Sigmoid colon (tissue), 7 donors: Measurements from ENCODE around the gene FAM118B. TPM values are rescaled to one million over a fixed set of nuclear protein-coding genes. Genes with fewer than 3 reads are reported as not detected.

Source experiments
- DNase-seq: peaks from one replicate; pipeline ENCODE4 v3.0.0-alpha.2; 2019
- H3K27ac ChIP-seq, 4 donors: fragments of 200-600 bp; sonication (generic); one replicate each; pipeline ENCODE4 v1.5.1; 2016 to 2019; ENCODE audit warnings: mild to moderate bottlenecking in 1 of 4
- H3K27me3 ChIP-seq, 3 donors: fragments of 200-600 bp; sonication (generic); one replicate each; pipeline ENCODE4 v1.5.1; 2019; ENCODE audit warnings: mild to moderate bottlenecking in 1 of 3
- H3K36me3 ChIP-seq, 4 donors: fragments of 200-600 bp; sonication (generic); one replicate each; pipeline ENCODE4 v1.5.1; 2016 to 2019
- H3K4me1 ChIP-seq, 4 donors: fragments of 200-600 bp; sonication (generic); one replicate each; pipeline ENCODE4 v1.5.1; 2017 to 2019
- H3K4me3 ChIP-seq, 4 donors: fragments of 200-600 bp; sonication (generic); one replicate each; pipeline ENCODE4 v1.5.1; 2017 to 2019; ENCODE audit warnings: mild to moderate bottlenecking in 2 of 4, moderate library complexity in 1 of 4
- H3K9me3 ChIP-seq, 4 donors: fragments of 200-600 bp in 3 of 4; sonication (generic) in 3 of 4; one replicate each; pipeline versions ENCODE4 v1.5.1 to v1.6.1; 2013 to 2019
- CTCF ChIP-seq, 4 experiments: fragments of 450-650 bp in 3 of 4; fragments of 200-600 bp in 1 of 4; IDR thresholded peaks; one replicate each; pipeline ENCODE4 v1.5.1; 2016 to 2019; ENCODE audit warnings: antibody characterized with exemption in 4 of 4, mild to moderate bottlenecking in 3 of 4, moderate library complexity in 2 of 4
- EP300 ChIP-seq, 4 donors: sonication (generic); formaldehyde crosslinking; IDR thresholded peaks; one replicate each; pipeline ENCODE4 v1.6.1; 2017; ENCODE audit warnings: antibody characterized with exemption in 4 of 4
- POLR2A ChIP-seq, 2 donors: fragments of 450-650 bp; IDR thresholded peaks; one replicate each; pipeline ENCODE4 v1.6.1; 2016; ENCODE audit warnings: antibody characterized with exemption in 2 of 2, mild to moderate bottlenecking in 2 of 2, moderate library complexity in 2 of 2
- POLR2AphosphoS5 ChIP-seq, 4 donors: sonication (generic); formaldehyde crosslinking; IDR thresholded peaks; one replicate each; pipeline ENCODE4 v1.6.1; 2017; ENCODE audit warnings: antibody characterized with exemption in 4 of 4
- WGBS, 2 donors: extraction: QIAGEN DNeasy Blood & Tissue Kit; methylation state at CpG; one replicate each; pipeline ENCODE4 v1.1.7; 2013; 5-methylcytosine and 5-hydroxymethylcytosine counted together
- intact Hi-C: fragments of 100-400 bp; cut with DNase I; formaldehyde crosslinking; loops from one replicate; pipeline ENCODE4 v1.15.1; 2023
- polyA plus RNA-seq, 3 donors: library from polyadenylated mRNA; stranded (reverse); fragments of 200-250 nt; gene quantifications; one replicate each; pipeline ENCODE4 v1.2.3, GENCODE V29; 2013
- total RNA-seq, 4 donors: library from RNA; depleted of rRNA; stranded (reverse); fragments of >200 nt; gene quantifications; one replicate each; pipeline ENCODE4 v1.1.0, GENCODE V29; 2016
- donor health status: healthy with polysubstance abuse.
- donor health status: Bipolar disorder and iron deficiency.
- donor health status: healthy.

Gene FAM118B
- total and polyA plus RNA-seq, 7 donors = 13.3 to 54.3 (median 22.2) TPM

GRCh38 chr11:126290887-126291286 is 79.3 kb downstream of the FAM118B start:
- TF ChIP-seq POLR2AphosphoS5 (IDR thresholded peaks at IDR 0.05) = no peak
- TF ChIP-seq POLR2A (IDR thresholded peaks at IDR 0.05) = no peak
- TF ChIP-seq EP300 (IDR thresholded peaks at IDR 0.05) = no peak
- no peak for TF ChIP-seq CTCF (IDR thresholded peaks at IDR 0.05)
- H3K9me3 ChIP-seq = no peaks in the 10 kb centered on the region
- DNase-seq = no peak
- H3K27me3 ChIP-seq = no peaks in the 10 kb centered on the region
- no peak overlapping the region for H3K4me3 ChIP-seq
- WGBS, 2 donors = 90 to 93% methylated on average over 12 of the region's 12 CpGs
- no peaks in the 10 kb centered on the region for H3K4me1 ChIP-seq
- peak overlapping the region in 2 of 4 donors; percentile 3 to 25 for H3K27ac ChIP-seq
- intact Hi-C loops = no loop called here
- peaks cover 16 to 85% (median 28%) of the 10 kb centered on the region in 4 donors for H3K36me3 ChIP-seq

- no peak overlapping the region for H3K27ac ChIP-seq
- no peak for DNase-seq
- no peaks in the 10 kb centered on the region for H3K27me3 ChIP-seq
- 83 to 86% methylated on average over 5 of the region's 5 CpGs for WGBS, 2 donors
- H3K9me3 ChIP-seq = no peaks in the 10 kb centered on the region
- no peak overlapping the region for H3K4me3 ChIP-seq
- intact Hi-C loops = no loop called here
- H3K4me1 ChIP-seq = no peaks in the 10 kb centered on the region
- TF ChIP-seq POLR2A (IDR thresholded peaks at IDR 0.05) = no peak
- no peak for TF ChIP-seq CTCF (IDR thresholded peaks at IDR 0.05)
- TF ChIP-seq POLR2AphosphoS5 (IDR thresholded peaks at IDR 0.05) = no peak
- no peak for TF ChIP-seq EP300 (IDR thresholded peaks at IDR 0.05)
- H3K36me3 ChIP-seq = peaks cover 16 to 79% (median 27%) of the 10 kb centered on the region in 4 donors
Measured at GRCh38 chr11:126293726-126294125, 82.1 kb downstream of the FAM118B start.

GRCh38 chr11:126297004-126297403 is 85.4 kb downstream of the FAM118B start:
- Histone ChIP-seq H3K36me3 (peaks cover 15 to 63% (median 16%) of the 10 kb centered on the region in 4 donors), H3K27ac (no peak overlapping the region), H3K9me3 (no peaks in the 10 kb centered on the region), H3K27me3 (no peaks in the 10 kb centered on the region), H3K4me3 (no peak overlapping the region), H3K4me1 (no peaks in the 10 kb centered on the region)
- intact Hi-C loops = no loop called here
- DNase-seq = no peak
- 57 to 78% methylated on average over 2 of the region's 2 CpGs for WGBS, 2 donors
- TF ChIP-seq EP300 (IDR thresholded peaks at IDR 0.05) (no peak), CTCF (IDR thresholded peaks at IDR 0.05) (no peak), POLR2A (IDR thresholded peaks at IDR 0.05) (no peak), POLR2AphosphoS5 (IDR thresholded peaks at IDR 0.05) (no peak)

GRCh38 chr11:126303623-126304456 is 92.3 kb downstream of the FAM118B start, which contains the start of gene DCPS:
Gene DCPS (plus strand): TSS chr11:126304060. CDS start chr11:126304081, 21 bp downstream.
- Histone ChIP-seq H3K27me3 (no peaks in the 10 kb centered on the region), H3K36me3 (peaks cover 0 to 14% (median 0%) of the 10 kb centered on the region in 4 donors), H3K4me3 (peak within 1 kb of the TSS; percentile 50 to 57 (median 55)), H3K4me1 (peaks cover 0 to 14% (median 11%) of the 10 kb centered on the region in 4 donors), H3K27ac (peak within 1 kb of the TSS; percentile 87 to 92 (median 88)), H3K9me3 (no peaks in the 10 kb centered on the region)
- intact Hi-C loops = no loop called here
- TF ChIP-seq EP300 (IDR thresholded peaks at IDR 0.05) (peak in 1 of 4 donors; percentile 3), POLR2A (IDR thresholded peaks at IDR 0.05) (peak; percentile 16 to 61), CTCF (IDR thresholded peaks at IDR 0.05) (no peak), POLR2AphosphoS5 (IDR thresholded peaks at IDR 0.05) (peak; percentile 39 to 82 (median 75))
- peak; percentile 94 for DNase-seq
- 2 to 3% methylated on average over 61 of the region's 61 CpGs for WGBS, 2 donors
